ENCODE measurements around the gene RERE. TPM values are rescaled to one million over a fixed set of nuclear protein-coding genes. Genes with fewer than 3 reads are reported as not detected.

Gene RERE
- total and polyA plus RNA-seq, 7 donors, result 38.8 to 308 (median 99.7) TPM

- H3K4me3 ChIP-seq, result peak overlapping the region; percentile 26
- peaks cover 0 to 3% of the 10 kb centered on the region in 2 donors for H3K36me3 ChIP-seq (ENCODE audit: insufficient read depth in 1 of 2, low read depth in 1 of 2)
- DNase-seq (no peak), ATAC-seq (peak in 2 of 4 donors; percentile 14 to 51)
- H3K27me3 ChIP-seq (ENCODE audit: insufficient read depth in 3 of 3, low read length in 2 of 3), result no peaks in the 10 kb centered on the region
- 32 to 45% (median 39%) methylated on average over 9 of the region's 9 CpGs for WGBS, 3 donors
- no peak for TF ChIP-seq CTCF (IDR thresholded peaks at IDR 0.05)
- H3K4me1 ChIP-seq, result peaks cover 47% of the 10 kb centered on the region
- intact Hi-C loops (cut with DNase I), result no loop called here
- H3K9me3 ChIP-seq, result no peaks in the 10 kb centered on the region
- H3K27ac ChIP-seq, result peak overlapping the region; percentile 68
Measured at GRCh38 chr1:8510041-8510823, 307.2 kb downstream of the RERE start.

DNA sequence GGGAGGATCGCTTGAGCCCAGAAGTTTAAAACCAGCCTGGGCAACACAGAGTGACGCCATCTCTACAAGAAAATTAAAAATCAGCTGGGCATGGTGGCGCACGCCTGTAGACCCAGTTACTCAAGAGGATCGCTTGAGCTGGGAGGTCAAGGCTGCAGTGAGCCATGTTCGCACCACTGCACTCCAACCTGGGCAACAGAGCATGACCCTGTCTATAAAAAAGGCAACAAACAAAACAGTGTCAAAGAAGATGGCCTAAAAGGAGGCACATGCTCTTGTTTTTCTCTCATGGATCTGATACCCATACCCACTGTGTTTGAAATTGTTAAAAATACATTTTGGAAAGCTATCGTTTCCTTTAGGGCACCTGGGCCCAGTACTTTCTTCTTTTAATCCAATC lies 307.9 kb downstream of the RERE start:
- Histone ChIP-seq H3K27me3 (ENCODE audit: insufficient read depth in 3 of 3, low read length in 2 of 3) (no peaks in the 10 kb centered on the region), H3K27ac (peak overlapping the region; percentile 68), H3K36me3 (ENCODE audit: insufficient read depth in 1 of 2, low read depth in 1 of 2) (peaks cover 2 to 3% of the 10 kb centered on the region in 2 donors), H3K4me1 (peaks cover 47% of the 10 kb centered on the region), H3K9me3 (no peaks in the 10 kb centered on the region), H3K4me3 (no peak overlapping the region)
- DNase-seq (no peak), ATAC-seq (no peak)
- intact Hi-C loops (cut with DNase I), result no loop called here
- no peak for TF ChIP-seq CTCF (IDR thresholded peaks at IDR 0.05)
- WGBS, 3 donors, result 91 to 94% (median 91%) methylated on average over 7 of the region's 7 CpGs

DNA sequence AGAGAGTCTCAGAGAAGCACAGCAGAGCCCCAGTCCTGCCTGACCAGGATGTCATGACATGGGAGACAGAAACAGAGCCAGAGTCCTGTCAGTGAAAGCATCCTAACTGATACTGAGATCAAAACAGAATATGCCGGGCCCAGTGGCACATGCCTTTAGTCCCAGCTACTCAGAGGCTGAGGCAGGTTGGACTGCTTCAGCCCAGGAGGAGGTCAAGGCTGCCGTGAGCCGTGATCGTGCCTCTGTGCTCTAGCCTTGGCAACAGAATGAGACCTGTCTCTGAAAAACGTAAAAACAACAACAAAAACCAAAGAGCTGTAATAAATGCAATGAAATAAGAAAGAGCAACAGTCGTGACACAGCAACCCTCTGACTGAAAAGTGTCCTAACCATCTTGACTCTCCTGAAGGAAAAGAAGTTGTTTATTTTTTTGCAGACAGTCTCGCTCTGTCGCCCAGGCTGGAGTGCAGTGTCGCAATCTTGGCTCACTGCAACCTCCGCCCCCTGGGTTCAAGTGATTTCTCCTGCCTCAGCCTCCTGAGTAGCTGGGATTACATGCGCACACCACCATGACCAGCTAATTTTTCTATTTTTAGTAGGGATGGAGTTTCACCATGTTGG lies 310.3 kb downstream of the RERE start:
- 70 to 88% (median 70%) methylated on average over 11 of the region's 11 CpGs for WGBS, 3 donors
- no peak overlapping the region for H3K4me3 ChIP-seq

GRCh38 chr1:8506456-8506855 lies 311.0 kb downstream of the RERE start:
- Histone ChIP-seq H3K27ac (peak overlapping the region; percentile 73), H3K36me3 (ENCODE audit: insufficient read depth in 1 of 2, low read depth in 1 of 2) (peaks cover 3 to 4% of the 10 kb centered on the region in 2 donors), H3K4me1 (peaks cover 37% of the 10 kb centered on the region), H3K27me3 (ENCODE audit: insufficient read depth in 3 of 3, low read length in 2 of 3) (no peaks in the 10 kb centered on the region), H3K9me3 (no peaks in the 10 kb centered on the region), H3K4me3 (no peak overlapping the region)
- no peak for DNase-seq
- intact Hi-C loops (cut with DNase I), result no loop called here
- no peak for TF ChIP-seq CTCF (IDR thresholded peaks at IDR 0.05)
- peak; percentile 77 to 91 (median 86) for ATAC-seq
- WGBS, 3 donors, result 26 to 54% (median 38%) methylated on average over 1 of the region's 1 CpG

More for the DNA sequence above, 310.3 kb downstream of the RERE start:
- Histone ChIP-seq H3K27me3 (ENCODE audit: insufficient read depth in 3 of 3, low read length in 2 of 3) (no peaks in the 10 kb centered on the region), H3K27ac (peak overlapping the region; percentile 73), H3K4me1 (peaks cover 40% of the 10 kb centered on the region), H3K36me3 (ENCODE audit: insufficient read depth in 1 of 2, low read depth in 1 of 2) (peaks cover 3 to 4% of the 10 kb centered on the region in 2 donors), H3K9me3 (no peaks in the 10 kb centered on the region)
- DNase-seq (no peak), ATAC-seq (peak; percentile 15 to 35 (median 27))
- intact Hi-C loops (cut with DNase I), result no loop called here
- no peak for TF ChIP-seq CTCF (IDR thresholded peaks at IDR 0.05)
